Activated naive CD4-positive, alpha-beta T cell treated with anti-CD3 and anti-CD28 coated beads for 36 hours (primary cell): ENCODE measurements around the gene MS4A14. TPM values are rescaled to one million over a fixed set of nuclear protein-coding genes. Genes with fewer than 3 reads are reported as not detected.
A peak's percentile ranks its signal among the peaks of the same experiment; 100 is the strongest.

Experiments
- CTCF ChIA-PET: fragments of 350-600 bp; sonication (Branson Sonifier 250); formaldehyde crosslinking; loops from one replicate; lab custom pipeline; 2021; ENCODE audit warnings: antibody characterized with exemption; lab: Charles Lee
- DNase-seq: peaks from one replicate; pipeline ENCODE4 v3.0.0-alpha.2; 2020
- H3K27ac Mint-ChIP-seq: one replicate; pipeline ENCODE4 v1.8.0; 2021; ENCODE audit warnings: mild to moderate bottlenecking, mixed read lengths
- H3K27me3 Mint-ChIP-seq: one replicate; pipeline ENCODE4 v1.8.0; 2021; ENCODE audit warnings: low read depth, mixed read lengths
- H3K36me3 Mint-ChIP-seq: one replicate; pipeline ENCODE4 v1.8.0; 2021; ENCODE audit warnings: low read depth, mixed read lengths
- H3K4me1 Mint-ChIP-seq: one replicate; pipeline ENCODE4 v1.8.0; 2021; ENCODE audit warnings: low read depth, mixed read lengths
- H3K4me3 Mint-ChIP-seq: one replicate; pipeline ENCODE4 v1.8.0; 2021; ENCODE audit warnings: mild to moderate bottlenecking, moderate library complexity, mixed read lengths
- H3K9me3 Mint-ChIP-seq: one replicate; pipeline ENCODE4 v1.8.0; 2021; ENCODE audit warnings: mixed read lengths
- intact Hi-C: fragments of 100-400 bp; cut with micrococcal nuclease; formaldehyde crosslinking; loops from one replicate; pipeline ENCODE4 v1.15.1; 2023
- total RNA-seq, 2 experiments: library from RNA; stranded (reverse); gene quantifications; one replicate each; pipeline ENCODE4 v1.2.3, GENCODE V29; 2021

MS4A14 gene
- total RNA-seq, 2 experiments from 2014 or later = not detected

- H3K27ac Mint-ChIP-seq = no peak overlapping the region
- peaks cover 13% of the 10 kb centered on the region for H3K27me3 Mint-ChIP-seq
- H3K4me3 Mint-ChIP-seq = no peak overlapping the region
- intact Hi-C loops = no loop called here
- no peaks in the 10 kb centered on the region for H3K9me3 Mint-ChIP-seq
- H3K36me3 Mint-ChIP-seq = no peaks in the 10 kb centered on the region
- peaks cover 4% of the 10 kb centered on the region for H3K4me1 Mint-ChIP-seq
- CTCF ChIA-PET = interaction anchor here (0.6 to 2.2 kb wide), 3 partner anchors 45 to 358 kb away, joined by 3 to 5 read pairs (median 4); no protein-coding TSS in a partner anchor
- DNase-seq = no peak
Measured at GRCh38 chr11:60370252-60370810, 25.9 kb upstream of the MS4A14 start.

- Mint-ChIP-seq H3K27ac (no peak overlapping the region), H3K36me3 (no peaks in the 10 kb centered on the region), H3K4me1 (peaks cover 4% of the 10 kb centered on the region), H3K27me3 (peaks cover 16% of the 10 kb centered on the region), H3K9me3 (no peaks in the 10 kb centered on the region), H3K4me3 (no peak overlapping the region)
- DNase-seq = no peak
- CTCF ChIA-PET = interaction anchor here (1.0 to 2.2 kb wide), 2 partner anchors 45 to 248 kb away, joined by 3 to 5 read pairs; no protein-coding TSS in a partner anchor
- intact Hi-C loops = no loop called here
Measured at GRCh38 chr11:60370811-60371298, 25.4 kb upstream of the MS4A14 start.

GRCh38 chr11:60371386-60371785 is 24.9 kb upstream of the MS4A14 start:
- no peak overlapping the region for H3K27ac Mint-ChIP-seq
- intact Hi-C loops = no loop called here
- H3K4me3 Mint-ChIP-seq = no peak overlapping the region
- peaks cover 16% of the 10 kb centered on the region for H3K27me3 Mint-ChIP-seq
- CTCF ChIA-PET = interaction anchor here (1.0 kb wide), 1 partner anchor 44 kb away, joined by 3 read pairs; no protein-coding TSS in a partner anchor
- peaks cover 2% of the 10 kb centered on the region for H3K4me1 Mint-ChIP-seq
- no peaks in the 10 kb centered on the region for H3K36me3 Mint-ChIP-seq
- no peaks in the 10 kb centered on the region for H3K9me3 Mint-ChIP-seq
- no peak for DNase-seq

GRCh38 chr11:60371854-60372253 is 24.4 kb upstream of the MS4A14 start:
- Mint-ChIP-seq H3K4me1 (peaks cover 2% of the 10 kb centered on the region), H3K27ac (no peak overlapping the region), H3K27me3 (peaks cover 16% of the 10 kb centered on the region), H3K4me3 (no peak overlapping the region), H3K36me3 (no peaks in the 10 kb centered on the region), H3K9me3 (no peaks in the 10 kb centered on the region)
- intact Hi-C loops = no loop called here
- DNase-seq = no peak
- CTCF ChIA-PET = no interaction called here

GRCh38 chr11:60372767-60373166 is 23.5 kb upstream of the MS4A14 start:
- H3K9me3 Mint-ChIP-seq = no peaks in the 10 kb centered on the region
- intact Hi-C loops = no loop called here
- no peak overlapping the region for H3K27ac Mint-ChIP-seq
- H3K4me3 Mint-ChIP-seq = no peak overlapping the region
- no peaks in the 10 kb centered on the region for H3K36me3 Mint-ChIP-seq
- peaks cover 14% of the 10 kb centered on the region for H3K27me3 Mint-ChIP-seq
- peaks cover 1% of the 10 kb centered on the region for H3K4me1 Mint-ChIP-seq
- CTCF ChIA-PET = interaction anchor here (0.7 kb wide), 1 partner anchor 10 kb away, joined by 4 read pairs; no protein-coding TSS in a partner anchor
- no peak for DNase-seq

- peaks cover 7% of the 10 kb centered on the region for H3K4me1 Mint-ChIP-seq
- peaks cover 10% of the 10 kb centered on the region for H3K27me3 Mint-ChIP-seq
Measured at GRCh38 chr11:60375316-60375715, 20.9 kb upstream of the MS4A14 start.

GRCh38 chr11:60376601-60377000 is 19.7 kb upstream of the MS4A14 start:
- CTCF ChIA-PET = no interaction called here
- H3K27me3 Mint-ChIP-seq = peaks cover 10% of the 10 kb centered on the region
- no peaks in the 10 kb centered on the region for H3K36me3 Mint-ChIP-seq
- no peaks in the 10 kb centered on the region for H3K9me3 Mint-ChIP-seq
- no peak for DNase-seq
- H3K4me1 Mint-ChIP-seq = peaks cover 7% of the 10 kb centered on the region
- intact Hi-C loops = no loop called here
- no peak overlapping the region for H3K4me3 Mint-ChIP-seq
- no peak overlapping the region for H3K27ac Mint-ChIP-seq

More at GRCh38 chr11:60375316-60375715, 20.9 kb upstream of the MS4A14 start:
- DNase-seq = no peak
- no peak overlapping the region for H3K27ac Mint-ChIP-seq
- H3K36me3 Mint-ChIP-seq = no peaks in the 10 kb centered on the region
- CTCF ChIA-PET = interaction anchor here (0.6 kb wide), 1 partner anchor 610 kb away, joined by 3 read pairs; no protein-coding TSS in a partner anchor
- H3K4me3 Mint-ChIP-seq = no peak overlapping the region
- intact Hi-C loops = no loop called here
- no peaks in the 10 kb centered on the region for H3K9me3 Mint-ChIP-seq

- H3K27ac Mint-ChIP-seq = no peak overlapping the region
- H3K9me3 Mint-ChIP-seq = no peaks in the 10 kb centered on the region
- CTCF ChIA-PET = no interaction called here
- H3K36me3 Mint-ChIP-seq = no peaks in the 10 kb centered on the region
- H3K4me1 Mint-ChIP-seq = peaks cover 7% of the 10 kb centered on the region
- DNase-seq = no peak
- intact Hi-C loops = no loop called here
- H3K4me3 Mint-ChIP-seq = no peak overlapping the region
- peaks cover 11% of the 10 kb centered on the region for H3K27me3 Mint-ChIP-seq
Measured at GRCh38 chr11:60377401-60378136, 18.7 kb upstream of the MS4A14 start.

- Mint-ChIP-seq H3K9me3 (no peaks in the 10 kb centered on the region), H3K27me3 (peaks cover 12% of the 10 kb centered on the region), H3K36me3 (no peaks in the 10 kb centered on the region), H3K4me1 (peaks cover 7% of the 10 kb centered on the region), H3K27ac (no peak within 1 kb of the TSS), H3K4me3 (no peak within 1 kb of the TSS)
- CTCF ChIA-PET = interaction anchor here (1.0 kb wide), 1 partner anchor 147 kb away, joined by 3 read pairs; no protein-coding TSS in a partner anchor
- peak; percentile 8 for DNase-seq
- intact Hi-C loops = no loop called here
Measured at GRCh38 chr11:60378354-60378753, 17.9 kb upstream of the MS4A14 start, which contains the start of gene MS4A7. TSS of gene MS4A7 (plus strand) at chr11:60378532. CDS start at chr11:60383142, 4,610 bp downstream.

- intact Hi-C loops = no loop called here
- Mint-ChIP-seq H3K36me3 (no peaks in the 10 kb centered on the region), H3K4me3 (no peak overlapping the region), H3K27ac (no peak overlapping the region), H3K27me3 (peaks cover 10% of the 10 kb centered on the region), H3K9me3 (no peaks in the 10 kb centered on the region), H3K4me1 (no peaks in the 10 kb centered on the region)
- no peak for DNase-seq
- CTCF ChIA-PET = no interaction called here
Measured at GRCh38 chr11:60389279-60389910, 6.9 kb upstream of the MS4A14 start.

GRCh38 chr11:60390419-60390818 is 5.8 kb upstream of the MS4A14 start:
- intact Hi-C loops = no loop called here
- no peaks in the 10 kb centered on the region for H3K36me3 Mint-ChIP-seq
- H3K9me3 Mint-ChIP-seq = no peaks in the 10 kb centered on the region

GRCh38 chr11:60392361-60392760 is 3.9 kb upstream of the MS4A14 start:
- Mint-ChIP-seq H3K27ac (no peak overlapping the region), H3K27me3 (peaks cover 9% of the 10 kb centered on the region), H3K4me3 (no peak overlapping the region), H3K36me3 (no peaks in the 10 kb centered on the region), H3K4me1 (no peaks in the 10 kb centered on the region), H3K9me3 (no peaks in the 10 kb centered on the region)
- CTCF ChIA-PET = no interaction called here
- intact Hi-C loops = no loop called here
- DNase-seq = no peak

More at GRCh38 chr11:60390419-60390818, 5.8 kb upstream of the MS4A14 start:
- Mint-ChIP-seq H3K27ac (no peak overlapping the region), H3K4me3 (no peak overlapping the region), H3K27me3 (peaks cover 10% of the 10 kb centered on the region), H3K4me1 (no peaks in the 10 kb centered on the region)
- no peak for DNase-seq
- CTCF ChIA-PET = no interaction called here
